Stimulated activated CD8-positive, alpha-beta memory T cell treated with anti-CD3 and anti-CD28 coated beads, Interleukin-15, amount 100 ng/mL, for 48 hours (primary cell): ENCODE results near the gene HSDL2.
"Not testable (repeated sequence)": the region's sequence is repeated elsewhere in the genome, so short reads cannot be mapped to it uniquely, and the experiment has no call there.

Source experiments
- DNase-seq, 2 donors: peaks; one replicate each; pipeline ENCODE4 v3.0.0-alpha.2; 2020; ENCODE audit warnings: low read depth in 2 of 2

The HSDL2 gene

GRCh38 chr9:112366591-112366990 lies 13.3 kb upstream of the HSDL2 start:
- DNase-seq = no peak

GRCh38 chr9:112367465-112367864 lies 12.4 kb upstream of the HSDL2 start:
- no peak for DNase-seq

- DNase-seq = no peak
Observed at GRCh38 chr9:112369817-112370216, 10.1 kb upstream of the HSDL2 start.

- DNase-seq = no peak
Observed at GRCh38 chr9:112371060-112371459, 8.8 kb upstream of the HSDL2 start.

- not testable (repeated sequence) for DNase-seq
Observed at GRCh38 chr9:112373666-112374065, 6.2 kb upstream of the HSDL2 start.

GRCh38 chr9:112374232-112374631 lies 5.7 kb upstream of the HSDL2 start:
- DNase-seq = not testable (repeated sequence)

GRCh38 chr9:112375361-112375760 lies 4.5 kb upstream of the HSDL2 start:
- no peak for DNase-seq

- no peak for DNase-seq
Observed at GRCh38 chr9:112377087-112377486, 2.8 kb upstream of the HSDL2 start.

- no peak for DNase-seq
Observed at GRCh38 chr9:112377684-112378327, 2.1 kb upstream of the HSDL2 start.

GRCh38 chr9:112378328-112379176 lies 1.4 kb upstream of the HSDL2 start:
- peak in 1 of 2 donors; percentile 15 for DNase-seq

- DNase-seq = peak; percentile 97 to 98
Observed at GRCh38 chr9:112379177-112380101, 469 bp upstream of the HSDL2 start.

GRCh38 chr9:112380825-112381221 lies 915 bp downstream of the HSDL2 start:
- no peak for DNase-seq

- no peak for DNase-seq
Observed at GRCh38 chr9:112382066-112382465, 2.2 kb downstream of the HSDL2 start.

- DNase-seq = no peak
Observed at GRCh38 chr9:112382501-112383364, 2.8 kb downstream of the HSDL2 start.

GRCh38 chr9:112384219-112384618 lies 4.3 kb downstream of the HSDL2 start:
- DNase-seq = no peak

- no peak for DNase-seq
Observed at GRCh38 chr9:112384690-112385089, 4.8 kb downstream of the HSDL2 start.

- no peak for DNase-seq
Observed at GRCh38 chr9:112387115-112387514, 7.2 kb downstream of the HSDL2 start.

GRCh38 chr9:112389897-112390296 lies 10.0 kb downstream of the HSDL2 start:
- not testable (repeated sequence) for DNase-seq

- DNase-seq = not testable (repeated sequence)
Observed at GRCh38 chr9:112391936-112392560, 12.1 kb downstream of the HSDL2 start.

- DNase-seq = not testable (repeated sequence)
Observed at GRCh38 chr9:112393146-112393545, 13.2 kb downstream of the HSDL2 start.

GRCh38 chr9:112396416-112396815 lies 16.5 kb downstream of the HSDL2 start:
- no peak for DNase-seq
